Glutamatergic neuron (in vitro differentiated cells): Measurements from ENCODE around the gene TRIM5. TPM values are rescaled to one million over a fixed set of nuclear protein-coding genes. Genes with fewer than 3 reads are reported as not detected.
"Not testable (repeated sequence)": the region's sequence is repeated elsewhere in the genome, so short reads cannot be mapped to it uniquely, and the experiment has no call there.

Experiments used
- DNase-seq: peaks from one replicate; pipeline ENCODE4 v3.0.0; 2022
- H3K27ac Mint-ChIP-seq: one replicate; pipeline ENCODE4 v1.8.0; 2020; ENCODE audit warnings: mild to moderate bottlenecking, mixed read lengths, inconsistent platforms; ENCODE audit not compliant: unreplicated experiment
- H3K27me3 Mint-ChIP-seq: one replicate; pipeline ENCODE4 v1.8.0; 2020; ENCODE audit warnings: mild to moderate bottlenecking, moderate library complexity, mixed read lengths, inconsistent platforms; ENCODE audit not compliant: unreplicated experiment
- H3K36me3 Mint-ChIP-seq: one replicate; pipeline ENCODE4 v1.8.0; 2020; ENCODE audit warnings: mild to moderate bottlenecking, mixed read lengths, inconsistent platforms; ENCODE audit not compliant: unreplicated experiment
- H3K4me1 Mint-ChIP-seq: one replicate; pipeline ENCODE4 v1.8.0; 2020; ENCODE audit warnings: mild to moderate bottlenecking, low read depth, mixed read lengths, inconsistent platforms; ENCODE audit not compliant: unreplicated experiment
- H3K4me3 Mint-ChIP-seq: one replicate; pipeline ENCODE4 v1.8.0; 2020; ENCODE audit warnings: mild to moderate bottlenecking, mixed read lengths, inconsistent platforms; ENCODE audit not compliant: unreplicated experiment
- H3K9me3 Mint-ChIP-seq: one replicate; pipeline ENCODE4 v1.8.0; 2020; ENCODE audit warnings: mild to moderate bottlenecking, moderate library complexity, mixed read lengths, inconsistent platforms; ENCODE audit not compliant: unreplicated experiment
- total RNA-seq: library from RNA; stranded (reverse); fragmentation: NEBNext Ultra II Directional; extraction: Animal tissue kit (Norgen Biotek cat#: 25700); gene quantifications from one replicate; pipeline ENCODE4 v1.2.1, GENCODE V29; 2021; ENCODE audit not compliant: unreplicated experiment
- TF ChIP-seq, protein P1 (sequence below): fragments of 200-600 bp; sonication (generic); IDR thresholded peaks from one replicate; pipeline ENCODE4 v1.5.0; 2021; ENCODE audit not compliant: partially characterized antibody, unreplicated experiment

The TRIM5 gene
- total RNA-seq, 1 donor from 2014 or later, result 2.6 TPM

DNA sequence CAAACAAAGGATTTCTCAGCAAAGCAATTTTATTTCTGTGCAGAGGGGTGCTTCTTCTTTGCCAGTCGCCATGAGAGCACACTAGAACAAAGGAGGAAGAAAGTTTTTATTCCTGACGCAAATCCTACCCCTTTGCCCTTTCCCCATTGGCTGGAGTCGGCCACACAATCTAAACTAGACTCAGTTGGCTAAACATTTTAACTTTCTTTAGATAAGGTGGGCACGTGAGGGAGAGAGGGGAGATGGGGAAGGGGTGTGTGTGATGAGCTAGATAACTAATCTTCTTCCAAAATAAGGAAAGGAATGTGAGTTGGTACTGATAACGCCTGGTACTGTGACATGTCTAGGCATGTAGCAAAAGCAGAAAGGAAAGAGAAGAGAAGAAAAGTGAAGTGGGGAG, 5.3 kb upstream of the TRIM5 start:
- H3K27me3 Mint-ChIP-seq, result no peaks in the 10 kb centered on the region
- H3K27ac Mint-ChIP-seq, result no peak overlapping the region

DNA sequence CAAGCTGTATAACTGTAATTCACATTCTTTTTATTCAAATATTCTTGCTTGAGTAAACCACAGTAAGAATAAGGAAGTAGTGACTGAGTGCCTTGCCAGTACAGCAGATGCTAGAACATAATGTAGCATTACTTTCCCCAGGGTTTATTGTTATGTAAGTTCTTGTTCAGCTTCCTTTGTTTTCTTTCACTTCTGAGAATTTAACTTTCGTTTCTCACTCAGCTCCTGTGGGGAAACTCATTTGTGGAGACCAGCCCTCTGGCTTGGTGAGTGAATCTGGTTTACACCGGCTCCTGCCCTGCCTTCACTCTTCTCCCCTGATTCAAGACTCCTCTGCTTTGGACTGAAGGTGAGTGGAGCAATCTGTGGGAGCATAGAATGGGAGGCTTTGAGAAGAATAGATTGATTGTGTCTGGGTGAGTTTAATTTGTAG, 4.7 kb upstream of the TRIM5 start, which contains the start of gene TRIM22:
TSS of gene TRIM22 (plus strand) at position 240 of the 433 bp plus-strand sequence. CDS start 6,443 bp downstream, outside the sequence.
- peak within 1 kb of the TSS; percentile 27 for H3K4me3 Mint-ChIP-seq
- TF ChIP-seq, protein P1, sequence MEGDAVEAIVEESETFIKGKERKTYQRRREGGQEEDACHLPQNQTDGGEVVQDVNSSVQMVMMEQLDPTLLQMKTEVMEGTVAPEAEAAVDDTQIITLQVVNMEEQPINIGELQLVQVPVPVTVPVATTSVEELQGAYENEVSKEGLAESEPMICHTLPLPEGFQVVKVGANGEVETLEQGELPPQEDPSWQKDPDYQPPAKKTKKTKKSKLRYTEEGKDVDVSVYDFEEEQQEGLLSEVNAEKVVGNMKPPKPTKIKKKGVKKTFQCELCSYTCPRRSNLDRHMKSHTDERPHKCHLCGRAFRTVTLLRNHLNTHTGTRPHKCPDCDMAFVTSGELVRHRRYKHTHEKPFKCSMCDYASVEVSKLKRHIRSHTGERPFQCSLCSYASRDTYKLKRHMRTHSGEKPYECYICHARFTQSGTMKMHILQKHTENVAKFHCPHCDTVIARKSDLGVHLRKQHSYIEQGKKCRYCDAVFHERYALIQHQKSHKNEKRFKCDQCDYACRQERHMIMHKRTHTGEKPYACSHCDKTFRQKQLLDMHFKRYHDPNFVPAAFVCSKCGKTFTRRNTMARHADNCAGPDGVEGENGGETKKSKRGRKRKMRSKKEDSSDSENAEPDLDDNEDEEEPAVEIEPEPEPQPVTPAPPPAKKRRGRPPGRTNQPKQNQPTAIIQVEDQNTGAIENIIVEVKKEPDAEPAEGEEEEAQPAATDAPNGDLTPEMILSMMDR, result no peak
- DNase-seq, result no peak
- H3K9me3 Mint-ChIP-seq, result no peaks in the 10 kb centered on the region
- no peaks in the 10 kb centered on the region for H3K27me3 Mint-ChIP-seq
- H3K27ac Mint-ChIP-seq, result peak within 1 kb of the TSS; percentile 13
- no peaks in the 10 kb centered on the region for H3K4me1 Mint-ChIP-seq
- H3K36me3 Mint-ChIP-seq, result no peaks in the 10 kb centered on the region

More for the DNA sequence above, 5.3 kb upstream of the TRIM5 start:
- no peak for DNase-seq
- TF ChIP-seq, protein P1, result no peak
- H3K4me3 Mint-ChIP-seq, result no peak overlapping the region
- no peaks in the 10 kb centered on the region for H3K36me3 Mint-ChIP-seq
- no peaks in the 10 kb centered on the region for H3K4me1 Mint-ChIP-seq
- H3K9me3 Mint-ChIP-seq, result no peaks in the 10 kb centered on the region

DNA sequence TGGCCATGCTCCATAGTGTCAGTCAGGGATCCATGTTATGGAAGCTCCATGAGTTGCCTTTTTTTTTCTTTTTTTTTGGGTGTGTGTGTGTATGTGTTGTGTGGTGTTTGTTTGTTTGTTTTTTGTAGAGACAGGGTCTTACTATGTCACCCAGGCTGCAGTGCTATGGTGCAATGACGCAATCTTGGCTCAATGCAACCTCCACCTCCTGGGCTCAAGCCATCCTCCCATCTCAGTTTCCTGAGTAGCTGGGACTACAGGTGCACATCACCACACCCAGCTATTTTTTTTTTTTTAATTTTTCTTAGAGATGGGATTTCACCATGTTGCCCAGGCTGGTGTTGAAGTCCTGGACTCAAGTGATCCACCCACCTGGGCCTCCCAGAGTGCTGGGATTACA, 3.6 kb upstream of the TRIM5 start:
- H3K4me1 Mint-ChIP-seq, result peaks cover 1% of the 10 kb centered on the region
- no peak for DNase-seq
- H3K27me3 Mint-ChIP-seq, result no peaks in the 10 kb centered on the region
- no peak overlapping the region for H3K27ac Mint-ChIP-seq
- TF ChIP-seq, protein P1, result no peak
- no peaks in the 10 kb centered on the region for H3K36me3 Mint-ChIP-seq
- no peaks in the 10 kb centered on the region for H3K9me3 Mint-ChIP-seq
- no peak overlapping the region for H3K4me3 Mint-ChIP-seq

DNA sequence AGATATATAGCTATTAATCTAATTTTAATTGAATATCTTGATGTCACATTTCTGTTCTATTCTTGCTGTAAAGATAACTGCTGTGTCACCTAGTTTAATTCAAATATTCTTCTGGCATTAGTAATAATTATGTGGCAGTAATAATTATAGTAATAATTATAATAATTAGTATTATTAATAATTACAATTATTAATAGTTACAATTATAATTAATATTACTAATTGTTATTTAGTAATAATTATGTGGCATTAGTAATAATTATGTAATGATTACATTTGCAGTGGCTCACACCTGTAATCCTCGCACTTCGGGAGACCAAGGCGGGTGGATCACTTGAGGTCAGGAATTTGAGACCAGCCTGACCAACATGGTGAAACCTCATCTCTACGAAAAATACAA, 1.6 kb upstream of the TRIM5 start:
- no peaks in the 10 kb centered on the region for H3K27me3 Mint-ChIP-seq
- no peak for DNase-seq
- H3K36me3 Mint-ChIP-seq, result no peaks in the 10 kb centered on the region
- peaks cover 1% of the 10 kb centered on the region for H3K4me1 Mint-ChIP-seq
- no peak overlapping the region for H3K4me3 Mint-ChIP-seq
- TF ChIP-seq, protein P1, result no peak
- H3K9me3 Mint-ChIP-seq, result no peaks in the 10 kb centered on the region
- H3K27ac Mint-ChIP-seq, result no peak overlapping the region

DNA sequence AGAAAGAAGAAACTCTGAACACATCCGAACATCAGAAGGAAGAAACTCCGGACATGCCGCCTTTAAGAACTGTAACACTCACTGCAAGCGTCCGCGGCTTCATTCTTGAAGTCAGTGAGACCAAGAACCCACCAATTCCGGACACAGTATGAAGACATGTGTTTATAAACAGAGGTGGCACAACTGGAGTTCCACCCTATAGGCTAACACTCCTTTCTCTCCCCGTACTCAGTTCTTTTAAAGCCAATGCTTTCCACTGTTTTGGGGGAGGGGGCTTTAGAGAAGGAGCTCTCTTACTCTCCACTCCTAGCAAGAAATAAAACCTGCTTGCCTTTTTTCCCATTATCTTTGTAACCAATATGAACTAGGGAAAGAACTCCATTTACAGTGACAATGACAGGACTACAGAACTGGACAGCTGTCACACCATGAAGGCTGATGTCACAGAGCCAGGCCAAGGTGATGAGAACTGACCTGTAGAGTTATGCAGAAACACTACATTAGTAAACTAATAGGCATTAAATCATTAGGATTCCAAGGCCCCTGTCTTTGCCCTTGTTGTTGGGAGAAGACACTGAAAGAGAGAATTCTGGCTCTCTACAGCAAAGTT, 733 bp downstream of the TRIM5 start:
- H3K4me3 Mint-ChIP-seq, result peak overlapping the region; percentile 74
- H3K27me3 Mint-ChIP-seq, result no peaks in the 10 kb centered on the region
- DNase-seq, result no peak
- no peak overlapping the region for H3K27ac Mint-ChIP-seq
- H3K36me3 Mint-ChIP-seq, result no peaks in the 10 kb centered on the region
- H3K9me3 Mint-ChIP-seq, result no peaks in the 10 kb centered on the region
- TF ChIP-seq, protein P1, result no peak
- peaks cover 1% of the 10 kb centered on the region for H3K4me1 Mint-ChIP-seq

DNA sequence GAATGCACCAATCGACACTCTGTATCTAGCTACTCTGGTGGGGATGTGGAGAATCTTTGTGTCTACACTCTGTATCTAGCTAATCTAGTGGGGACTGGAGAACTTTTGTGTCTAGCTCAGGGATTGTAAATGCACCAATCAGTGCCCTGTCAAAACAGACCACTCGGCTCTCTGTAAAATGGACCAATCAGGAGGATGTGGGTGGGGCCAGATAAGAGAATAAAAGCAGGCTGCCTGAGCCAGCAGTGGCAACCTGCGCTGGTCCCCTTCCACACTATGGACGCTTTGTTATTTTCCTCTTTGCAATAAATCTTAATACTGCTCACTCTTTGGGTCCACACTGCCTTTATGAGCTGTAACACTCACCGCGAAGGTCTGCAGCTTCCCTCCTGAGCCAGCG, 1.3 kb downstream of the TRIM5 start:
- not testable (repeated sequence) for H3K4me3 Mint-ChIP-seq, DNase-seq, H3K36me3 Mint-ChIP-seq, H3K27ac Mint-ChIP-seq, H3K27me3 Mint-ChIP-seq, H3K4me1 Mint-ChIP-seq, H3K9me3 Mint-ChIP-seq

DNA sequence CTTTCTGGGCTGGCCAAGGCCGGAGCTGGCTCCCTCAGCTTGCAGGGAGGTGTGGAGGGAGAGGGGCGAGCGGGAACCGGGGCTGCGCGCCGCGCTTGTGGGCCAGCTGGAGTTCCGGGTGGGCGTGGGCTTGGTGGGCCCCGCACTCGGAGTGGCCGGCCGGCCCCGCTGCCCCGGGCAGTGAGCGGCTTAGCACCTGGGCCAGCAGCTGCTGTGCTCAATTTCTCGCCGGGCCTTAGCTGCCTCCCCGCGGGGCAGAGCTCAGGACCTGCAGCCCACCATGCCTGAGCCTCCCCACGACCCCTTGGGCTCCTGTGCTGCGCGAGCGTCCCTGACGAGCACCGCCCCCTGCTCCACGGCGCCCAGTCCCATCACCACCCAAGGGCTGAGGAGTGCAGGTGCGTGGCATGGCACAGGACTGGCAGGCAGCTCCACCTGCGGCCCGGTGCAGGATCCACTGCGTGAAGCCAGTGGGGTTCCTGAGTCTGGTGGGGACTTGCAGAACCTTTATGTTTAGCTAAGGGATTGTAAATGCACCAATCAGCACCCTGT, 1.9 kb downstream of the TRIM5 start:
- H3K9me3 Mint-ChIP-seq, H3K36me3 Mint-ChIP-seq, H3K4me3 Mint-ChIP-seq, H3K27ac Mint-ChIP-seq, H3K27me3 Mint-ChIP-seq, H3K4me1 Mint-ChIP-seq, DNase-seq: not testable (repeated sequence)
